Activated CD4-positive, alpha-beta T cell treated with anti-CD3 and anti-CD28 coated beads, Interleukin-2, amount 50 U/mL, for 4 hours (primary cell): ENCODE data around the gene DGCR6L.
"Not testable (repeated sequence)": the region's sequence is repeated elsewhere in the genome, so short reads cannot be mapped to it uniquely, and the experiment has no call there.

ENCODE experiments used
- DNase-seq, 2 experiments: peaks; one replicate each; pipeline ENCODE4 v3.0.0-alpha.2; 2020

Gene DGCR6L

DNA sequence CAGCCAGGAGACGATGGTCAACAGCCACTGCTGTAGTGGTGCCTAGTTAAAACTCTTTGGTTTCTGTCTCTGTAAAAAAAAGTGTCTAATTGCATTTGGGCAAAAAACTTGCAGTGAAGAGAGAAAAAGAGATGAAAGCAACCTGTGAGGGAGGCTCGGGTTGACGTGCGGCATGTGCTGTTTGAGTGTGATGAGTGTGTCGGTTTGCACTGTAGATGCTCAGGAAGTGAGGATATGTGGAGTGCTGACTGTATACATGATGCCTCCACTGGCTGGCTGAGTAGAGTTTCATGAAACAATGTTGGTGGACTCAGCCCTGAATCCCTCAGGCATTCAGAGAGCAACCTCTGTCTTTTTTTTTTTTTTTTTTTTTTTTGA, 4.3 kb upstream of the DGCR6L start:
- DNase-seq = no peak

DNA sequence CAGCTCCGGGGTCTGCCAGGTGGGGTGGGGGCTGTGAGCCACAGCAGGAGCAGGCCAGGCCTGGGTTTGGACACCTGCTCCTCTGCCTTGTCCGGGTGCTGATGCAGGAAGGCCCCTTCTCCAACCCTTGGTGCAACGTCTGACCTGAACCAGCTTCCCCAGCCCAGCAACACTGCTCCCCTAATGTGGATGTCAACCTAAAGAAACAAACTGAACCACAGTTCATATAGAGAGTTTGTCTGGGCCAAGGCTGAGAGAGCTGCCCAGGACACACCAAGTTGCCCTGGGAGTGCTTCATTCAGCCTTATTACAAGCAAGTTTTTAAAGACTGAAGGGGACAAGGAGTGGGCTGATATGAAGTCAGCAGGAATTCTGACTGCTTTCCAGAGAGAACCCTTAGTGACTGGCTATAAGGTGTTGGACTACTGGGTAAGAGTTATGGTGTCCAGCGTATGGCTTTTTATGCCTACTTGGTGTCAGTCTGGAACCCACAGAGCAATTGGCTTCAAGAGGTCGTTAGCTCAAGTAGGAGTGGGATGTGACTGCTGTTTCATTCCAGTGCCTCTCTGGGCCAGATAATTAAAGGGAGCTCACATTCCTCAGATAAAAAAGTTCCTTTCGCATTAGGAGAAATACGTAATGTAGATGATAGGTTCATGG, 1.8 kb upstream of the DGCR6L start:
- not testable (repeated sequence) for DNase-seq

DNA sequence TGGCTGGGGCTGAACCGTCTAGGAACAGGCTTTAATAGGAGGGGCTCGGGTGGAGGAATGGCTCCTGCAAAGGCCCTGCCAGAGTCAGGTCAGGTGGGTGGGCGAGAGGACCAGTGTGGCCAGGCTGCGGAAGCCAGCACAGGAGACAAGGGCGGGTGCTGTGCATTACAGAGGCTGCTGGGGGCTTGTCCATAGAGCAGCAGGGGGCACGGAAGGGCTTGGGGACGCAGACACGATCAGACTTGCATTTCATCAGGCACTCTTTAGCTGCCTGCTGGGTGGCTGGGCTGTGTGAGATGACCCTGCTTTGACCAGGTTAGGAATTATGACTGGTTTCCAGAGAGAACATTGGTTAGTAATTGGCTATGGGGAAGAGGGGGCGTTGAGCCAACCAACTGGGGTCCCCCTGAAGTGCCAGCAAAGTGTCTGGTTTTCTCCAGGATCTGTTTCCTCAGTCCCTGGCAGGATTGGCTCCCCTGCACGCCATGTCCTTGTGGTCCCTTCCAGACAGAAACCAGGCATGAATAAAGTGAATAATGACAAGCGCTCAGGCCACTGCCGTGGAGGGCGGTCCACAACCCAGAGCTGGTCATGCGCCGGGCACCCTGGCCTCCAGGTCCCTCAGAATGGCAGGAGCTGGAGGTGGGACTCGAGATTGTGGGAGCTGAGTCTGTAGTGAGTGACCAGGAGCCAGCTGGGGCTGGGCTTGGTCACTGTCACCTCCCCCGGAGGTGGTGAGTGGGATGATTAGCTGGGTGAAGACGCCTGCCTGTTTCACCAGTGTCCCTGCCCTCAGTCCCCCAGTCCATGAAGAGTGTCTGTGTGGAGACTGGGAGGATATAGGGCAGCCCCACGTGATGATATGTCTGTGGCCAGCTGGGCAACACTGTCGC, 1.0 kb upstream of the DGCR6L start:
- not testable (repeated sequence) for DNase-seq

DNA sequence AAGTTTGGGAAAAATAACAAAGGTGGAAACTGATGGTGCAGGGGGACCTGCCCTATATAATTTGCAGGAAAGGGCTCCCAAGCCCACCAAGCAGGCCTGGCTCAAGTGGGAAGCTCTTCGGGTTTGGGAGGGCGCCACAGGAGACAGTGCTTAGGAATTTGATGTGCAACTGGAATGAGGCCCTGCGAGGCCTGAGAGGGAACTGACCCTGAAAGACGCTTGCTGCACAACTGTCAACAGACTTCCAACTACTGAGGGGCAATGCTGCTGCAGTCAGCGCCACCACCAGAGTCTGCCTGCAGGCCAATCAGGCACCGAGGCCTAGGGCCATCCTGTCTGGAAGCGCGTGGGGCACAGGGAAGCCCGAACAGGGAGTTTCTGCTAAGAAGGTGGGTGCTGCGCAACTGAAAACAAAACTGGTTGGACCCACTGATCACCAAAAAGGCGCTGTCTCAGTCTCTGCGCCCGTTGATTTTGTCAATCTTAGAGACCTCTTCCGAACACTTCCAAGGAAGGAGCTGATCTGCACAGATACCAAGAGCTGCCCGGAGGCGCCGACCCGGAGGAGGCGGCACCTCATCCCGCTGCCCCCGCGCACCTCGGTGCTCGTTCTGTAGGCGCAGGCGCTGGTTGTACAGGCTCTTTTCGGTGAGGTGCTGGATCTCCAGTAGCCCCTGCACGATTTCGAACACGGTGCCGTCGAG, 667 bp downstream of the DGCR6L start:
- no peak for DNase-seq

DNA sequence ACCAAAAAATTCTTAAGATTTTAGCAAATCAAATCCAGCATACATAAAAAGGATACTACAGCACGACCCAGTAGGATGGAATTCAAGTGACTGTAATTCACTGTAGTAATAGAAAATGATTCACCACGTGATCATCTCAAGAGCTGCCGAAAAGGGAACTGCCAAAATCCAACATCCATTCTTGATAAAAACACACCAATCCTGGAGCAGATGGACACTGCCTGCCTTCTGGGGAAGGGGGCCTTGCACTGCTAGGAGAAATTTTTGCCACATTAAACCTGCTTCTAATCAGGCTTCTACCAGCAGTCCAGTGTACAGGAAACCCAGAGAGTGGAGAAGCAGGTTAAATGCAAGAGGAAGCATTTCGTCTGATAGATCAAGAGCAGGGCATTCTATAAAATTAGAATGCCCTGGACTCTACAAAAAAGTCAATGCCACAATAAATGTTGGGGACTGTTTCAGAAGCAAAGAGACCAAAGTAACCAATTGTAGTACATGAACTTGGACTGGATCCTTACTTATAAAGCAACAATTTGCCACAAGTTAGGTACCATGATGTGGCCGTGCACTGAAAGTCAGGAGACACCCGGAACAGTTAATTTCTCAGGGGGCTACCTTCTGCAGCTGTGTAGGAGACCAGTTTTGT, 1.7 kb downstream of the DGCR6L start:
- not testable (repeated sequence) for DNase-seq

DNA sequence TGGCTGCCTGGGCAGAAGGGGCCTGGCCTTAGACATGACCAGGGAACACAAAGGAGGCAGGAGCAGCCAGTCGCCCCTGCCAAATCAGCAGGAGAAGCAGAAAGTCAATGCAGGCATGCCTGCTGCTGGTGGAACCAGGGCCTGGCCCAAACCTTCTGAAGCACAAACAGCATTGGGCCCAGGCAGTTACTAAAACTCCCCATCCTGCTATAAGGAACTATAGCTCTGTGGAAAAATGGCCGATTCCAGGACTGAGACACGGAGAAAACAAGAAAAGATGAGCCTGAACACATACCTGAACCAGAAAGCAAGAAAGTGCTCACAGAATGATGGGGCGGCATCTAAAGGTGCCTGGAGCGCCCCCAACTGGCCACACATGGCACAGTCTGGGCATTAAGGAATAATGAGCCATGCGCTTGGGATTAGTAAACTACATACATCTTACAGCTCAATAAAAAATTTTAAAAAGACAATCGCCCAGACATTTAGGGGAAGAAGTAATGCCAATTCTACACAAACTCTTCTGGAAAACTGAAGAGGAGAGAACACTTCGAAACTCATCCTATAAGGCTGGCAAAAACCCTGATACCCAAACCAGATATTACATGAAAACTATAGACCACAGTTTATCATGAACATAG, 2.3 kb downstream of the DGCR6L start:
- DNase-seq = not testable (repeated sequence)

DNA sequence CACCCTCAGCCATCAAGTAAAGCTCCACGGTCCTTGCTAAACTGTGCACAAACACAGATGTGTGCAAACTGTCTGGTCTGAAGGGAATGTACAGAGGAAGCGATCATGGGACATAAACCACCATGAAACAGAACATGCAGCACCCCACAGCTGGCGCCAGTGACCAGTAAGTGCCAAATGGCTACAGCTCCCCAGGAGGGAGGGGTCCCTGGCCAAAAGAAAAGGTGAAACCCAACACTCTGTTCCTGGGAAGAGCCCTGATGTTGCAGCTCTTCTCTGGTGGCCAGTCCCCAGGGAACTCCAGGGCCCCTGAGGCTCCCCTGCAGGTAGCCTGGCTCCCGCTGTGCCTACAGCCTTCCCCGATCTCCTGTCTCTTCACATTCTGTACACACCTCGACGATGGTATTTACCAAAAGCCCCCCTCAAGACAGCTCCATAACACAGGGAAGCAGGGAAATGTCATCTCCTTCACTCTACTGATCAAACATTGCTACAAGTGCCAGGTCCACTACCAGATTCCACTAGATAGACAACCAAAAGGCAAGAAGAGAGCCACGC, 2.9 kb downstream of the DGCR6L start:
- DNase-seq = no peak

DNA sequence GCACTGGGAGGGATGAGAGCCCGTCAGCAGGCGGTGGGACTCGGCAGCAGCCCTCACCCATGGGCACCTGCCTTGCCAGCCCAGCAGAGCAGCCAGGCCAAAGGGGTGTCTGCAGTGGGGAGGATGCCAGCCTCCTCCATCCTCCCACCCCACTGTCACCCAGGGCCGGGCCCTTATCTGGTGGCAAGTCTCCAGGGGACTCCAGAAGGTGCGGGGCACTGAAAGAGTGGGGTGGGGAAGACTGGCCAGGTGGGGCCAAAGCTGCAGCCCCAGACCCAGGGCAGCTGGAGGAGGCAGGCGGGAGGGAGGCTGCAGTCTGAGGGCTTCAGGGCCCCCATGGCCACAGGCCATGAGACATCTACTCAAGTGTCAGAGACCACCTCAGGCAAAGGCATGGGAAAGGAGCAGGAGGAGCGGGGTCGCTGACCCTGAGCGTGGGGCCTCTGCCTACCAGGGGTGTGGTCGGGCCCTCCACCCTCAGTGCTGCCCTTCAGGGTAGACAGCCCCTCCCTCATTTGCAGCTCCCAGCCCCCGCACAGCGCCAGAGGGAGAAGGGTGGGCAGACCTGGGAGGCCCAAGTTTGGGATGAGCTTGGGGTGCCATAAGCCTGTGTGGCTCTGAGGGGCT, 3.5 kb downstream of the DGCR6L start:
- DNase-seq = no peak

DNA sequence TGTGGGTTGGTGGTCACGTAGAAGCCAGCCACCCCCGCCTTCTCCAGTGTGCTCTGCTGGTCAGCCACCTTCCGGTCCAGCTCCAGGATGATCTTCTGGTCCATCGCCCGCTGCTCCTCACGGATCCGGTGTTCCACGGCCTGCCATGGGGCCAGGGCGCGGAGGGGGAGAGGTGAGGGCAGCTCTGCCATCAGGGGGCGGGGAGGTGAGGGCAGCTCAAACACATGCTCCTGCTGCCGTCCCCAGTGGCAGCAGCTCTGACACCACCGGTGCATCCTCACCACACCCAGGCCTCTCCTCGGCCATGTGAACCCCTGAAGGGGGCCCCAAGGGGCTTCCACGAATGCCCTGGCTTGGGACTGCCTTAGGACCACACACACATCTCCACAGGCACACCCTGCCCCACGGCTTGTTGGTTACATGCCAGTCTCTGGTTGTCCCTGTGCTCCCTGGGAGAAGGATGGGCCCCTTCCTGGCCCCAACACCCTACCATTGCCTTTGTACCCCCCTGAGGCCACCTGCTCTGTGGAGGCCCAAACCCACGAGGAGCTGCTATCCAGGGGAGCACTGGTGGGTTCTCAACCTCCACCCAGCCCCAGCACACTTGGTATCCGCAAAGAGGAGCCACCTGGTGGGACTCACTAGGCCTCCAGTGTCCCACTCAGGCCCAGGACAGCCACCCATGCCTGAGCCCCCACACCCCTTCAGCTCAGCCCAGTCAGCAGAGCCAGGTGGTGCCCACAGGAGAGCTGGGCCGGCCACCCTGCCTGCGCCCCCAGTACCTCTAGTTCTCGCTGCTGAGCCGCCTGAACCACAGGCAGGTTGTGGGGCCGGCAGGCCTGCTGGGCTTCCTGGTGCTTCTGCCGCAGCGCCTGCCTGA, 4.3 kb downstream of the DGCR6L start:
- no peak for DNase-seq

DNA sequence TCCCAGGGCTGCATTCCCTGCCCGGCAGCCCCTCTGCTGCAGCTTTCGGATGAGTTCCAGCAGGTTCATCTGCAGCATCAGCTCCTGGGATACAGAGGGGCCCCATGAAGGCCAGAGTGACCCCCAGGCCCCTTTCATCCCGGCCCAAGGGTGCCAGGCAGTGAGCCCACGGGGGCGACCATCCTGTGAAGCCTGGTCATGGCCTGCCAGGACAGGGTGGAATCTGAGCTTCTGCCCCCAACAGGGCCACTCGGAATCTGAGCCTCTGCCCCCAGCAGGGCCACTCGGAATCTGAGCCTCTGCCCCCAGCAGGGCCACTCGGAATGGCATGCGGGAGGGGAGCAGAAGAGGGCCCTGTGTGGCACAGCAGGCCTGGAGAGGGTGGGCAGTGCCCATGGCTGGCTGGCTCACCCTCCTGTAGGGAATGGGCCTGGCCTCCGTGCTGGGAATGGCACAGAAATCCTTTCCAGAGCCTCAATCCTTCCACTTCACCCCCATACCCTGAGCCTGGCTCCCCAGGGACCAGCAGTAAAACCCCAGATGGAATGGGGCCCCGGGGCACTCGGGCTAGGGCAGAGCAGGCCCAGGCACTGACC, 5.0 kb downstream of the DGCR6L start:
- DNase-seq = not testable (repeated sequence)

DNA sequence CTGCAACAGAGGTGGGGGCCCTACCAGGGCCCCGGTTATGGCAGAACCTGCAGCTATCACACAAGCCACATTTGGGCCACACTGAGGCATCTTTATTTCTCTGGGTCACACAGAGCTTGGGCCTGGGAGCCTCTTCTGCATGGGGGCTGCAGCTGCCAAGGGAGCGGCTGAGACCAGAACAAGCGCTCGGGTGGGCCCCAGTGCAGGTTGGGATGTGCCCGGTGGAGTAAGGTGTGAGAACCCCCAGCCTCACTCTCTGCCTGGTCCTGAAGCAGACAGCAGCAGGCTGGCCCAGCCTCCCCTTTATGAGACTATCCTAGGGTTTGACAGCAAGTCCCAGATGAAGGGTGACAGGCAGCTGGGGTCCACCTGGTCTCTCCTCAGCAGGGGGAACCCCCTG, 5.7 kb downstream of the DGCR6L start:
- not testable (repeated sequence) for DNase-seq

DNA sequence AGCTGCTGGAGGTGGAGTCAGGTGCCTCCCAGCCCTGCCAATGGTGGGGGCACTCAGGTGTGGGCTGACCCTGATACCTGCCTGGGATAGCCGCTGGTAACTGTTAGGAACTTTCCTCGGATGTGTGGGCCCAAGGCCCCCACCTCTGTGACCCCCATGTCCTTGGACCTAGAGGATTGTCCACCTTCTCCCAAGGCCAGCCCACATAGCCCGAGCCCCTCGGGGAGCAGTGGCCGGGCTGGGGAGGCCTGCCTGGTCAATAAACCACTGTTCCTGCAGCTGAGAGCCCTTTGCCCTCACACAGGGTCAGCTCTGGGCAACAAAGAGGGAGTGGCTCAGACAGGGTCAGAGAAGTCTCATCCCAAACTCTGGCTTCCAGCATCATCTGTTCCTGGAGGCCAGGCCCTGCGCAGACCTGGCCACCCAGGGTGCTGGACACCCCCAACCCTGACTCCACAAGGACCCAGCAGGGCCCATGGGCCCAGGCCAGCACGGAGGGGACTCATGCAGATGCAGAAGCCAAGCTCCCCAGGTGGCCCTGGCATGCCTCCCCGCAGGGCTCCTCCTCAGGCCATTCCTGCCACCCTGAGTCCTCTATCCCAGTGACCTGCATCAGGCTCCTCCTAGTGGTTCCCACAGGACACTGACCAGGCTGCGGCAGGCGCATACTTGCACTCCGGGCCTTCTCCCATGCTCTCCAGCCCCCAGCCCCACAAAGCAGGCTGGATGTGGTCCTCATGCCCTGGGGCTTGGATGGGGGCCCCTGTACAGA, 6.4 kb downstream of the DGCR6L start:
- not testable (repeated sequence) for DNase-seq

DNA sequence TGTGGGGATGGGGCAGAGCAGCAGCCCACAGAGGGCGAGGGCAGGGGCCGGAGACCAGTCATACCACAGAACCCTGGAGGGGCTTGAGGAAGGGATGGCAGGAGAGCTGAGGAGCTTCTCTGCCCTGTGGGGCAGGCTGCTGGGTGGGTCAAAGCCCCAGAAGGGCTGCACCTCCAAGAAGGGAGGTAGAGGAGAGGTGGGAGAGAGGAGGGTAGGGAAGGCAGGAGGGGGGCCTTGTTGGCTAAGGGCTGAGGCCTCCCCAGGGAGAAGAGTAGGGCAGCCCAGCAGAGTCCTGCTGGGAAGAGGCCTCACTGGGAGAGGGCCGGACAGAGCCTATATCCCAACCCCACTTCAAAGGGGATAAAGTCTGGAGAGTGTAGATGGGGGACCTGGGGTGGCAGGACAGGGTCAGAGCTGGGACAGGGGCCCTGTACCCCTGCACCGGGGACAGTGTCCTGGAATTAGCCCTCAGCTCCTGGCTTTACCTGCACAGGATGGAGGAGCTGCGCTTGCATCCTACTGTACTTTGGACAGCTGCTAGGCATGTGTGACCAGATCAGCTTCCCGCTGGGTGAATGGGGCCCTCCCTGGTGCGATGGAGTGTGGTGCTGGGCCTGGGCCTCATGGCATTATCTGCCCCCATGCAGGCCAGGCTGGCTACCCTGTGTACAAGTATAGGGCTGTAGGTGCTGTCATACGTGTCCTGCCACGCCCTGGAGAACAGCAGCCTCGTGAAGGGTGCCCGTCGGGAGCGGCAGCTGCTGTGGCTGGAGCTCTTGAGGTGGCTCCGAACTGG, 7.3 kb downstream of the DGCR6L start:
- no peak for DNase-seq

DNA sequence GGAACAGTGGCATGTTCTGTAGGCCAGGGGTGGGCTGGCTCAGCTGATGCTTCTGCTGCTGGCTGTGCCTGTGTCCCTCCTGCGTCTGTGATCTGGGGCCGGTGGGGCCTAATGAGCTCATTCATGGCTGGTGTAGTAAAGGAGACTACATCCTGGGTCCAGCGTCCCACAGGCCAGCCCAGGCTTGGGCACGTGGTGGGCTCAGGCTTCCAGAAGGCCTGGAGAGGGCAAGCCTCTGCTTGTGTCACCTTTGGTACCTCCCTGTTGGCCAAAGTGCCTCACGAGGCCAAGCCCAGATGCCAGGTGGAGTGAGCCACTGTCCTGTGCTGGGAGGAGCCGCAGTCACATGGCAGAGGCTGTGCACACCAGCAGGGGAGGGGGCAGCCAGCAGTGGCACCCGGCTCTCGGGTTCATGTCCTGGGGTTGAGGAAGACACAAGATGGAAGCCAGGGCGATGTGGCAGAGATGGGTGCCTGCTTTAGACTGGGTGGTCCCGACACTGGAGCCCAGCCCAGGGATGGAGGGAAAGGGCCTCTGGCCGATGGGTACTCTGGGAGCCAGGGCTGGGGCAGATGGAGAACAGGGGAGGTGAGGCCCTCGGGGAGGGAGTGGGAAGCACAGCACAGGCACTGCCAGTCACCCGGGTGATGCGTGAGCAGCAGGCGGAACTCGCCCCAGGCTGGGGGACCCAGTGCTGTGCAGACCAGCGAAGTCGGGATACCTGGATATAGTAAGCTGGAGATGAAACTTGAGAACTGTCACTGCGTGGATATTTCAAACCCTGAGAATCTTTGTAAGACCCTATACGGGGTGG, 8.4 kb downstream of the DGCR6L start:
- DNase-seq = not testable (repeated sequence)

DNA sequence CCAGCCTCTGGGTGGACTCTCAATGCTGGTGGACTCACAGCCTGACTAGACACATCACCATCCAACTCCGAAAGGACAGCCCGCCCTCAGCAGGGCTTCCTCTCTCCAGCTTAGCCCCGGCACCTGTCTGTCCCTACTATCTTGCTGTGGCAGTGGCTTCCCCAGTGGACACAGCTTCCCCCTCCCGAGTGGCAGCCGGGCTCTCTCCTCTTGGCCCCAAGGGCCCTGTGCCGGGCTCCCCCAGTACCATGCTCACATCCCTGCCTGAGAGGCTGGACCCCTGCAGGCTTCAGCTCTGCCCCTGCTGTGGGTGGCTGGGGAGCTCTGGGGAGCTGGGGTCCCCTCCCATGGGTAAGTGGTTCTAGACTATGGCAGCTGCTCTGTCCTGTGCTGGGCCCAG, 9.1 kb downstream of the DGCR6L start:
- not testable (repeated sequence) for DNase-seq

DNA sequence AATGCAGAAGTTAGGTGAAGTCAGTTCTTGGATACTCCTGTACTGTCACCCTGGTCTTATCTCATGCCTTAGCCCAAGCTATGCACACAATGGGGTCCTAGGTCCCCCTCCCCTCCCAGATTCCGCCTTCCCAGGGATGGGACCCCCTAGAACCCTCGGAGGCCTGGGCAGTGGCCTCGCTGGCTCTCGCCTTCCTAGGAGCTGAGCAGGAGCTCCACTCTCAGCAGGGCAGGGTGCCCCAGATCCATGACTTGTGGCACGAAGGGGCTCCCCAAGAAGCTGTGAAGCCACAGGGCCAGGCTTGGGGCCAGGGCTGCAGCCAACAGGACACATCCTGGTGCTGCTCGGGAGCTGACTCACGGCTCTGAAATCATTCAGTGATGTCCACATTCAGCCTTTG, 9.7 kb downstream of the DGCR6L start:
- DNase-seq = not testable (repeated sequence)

DNA sequence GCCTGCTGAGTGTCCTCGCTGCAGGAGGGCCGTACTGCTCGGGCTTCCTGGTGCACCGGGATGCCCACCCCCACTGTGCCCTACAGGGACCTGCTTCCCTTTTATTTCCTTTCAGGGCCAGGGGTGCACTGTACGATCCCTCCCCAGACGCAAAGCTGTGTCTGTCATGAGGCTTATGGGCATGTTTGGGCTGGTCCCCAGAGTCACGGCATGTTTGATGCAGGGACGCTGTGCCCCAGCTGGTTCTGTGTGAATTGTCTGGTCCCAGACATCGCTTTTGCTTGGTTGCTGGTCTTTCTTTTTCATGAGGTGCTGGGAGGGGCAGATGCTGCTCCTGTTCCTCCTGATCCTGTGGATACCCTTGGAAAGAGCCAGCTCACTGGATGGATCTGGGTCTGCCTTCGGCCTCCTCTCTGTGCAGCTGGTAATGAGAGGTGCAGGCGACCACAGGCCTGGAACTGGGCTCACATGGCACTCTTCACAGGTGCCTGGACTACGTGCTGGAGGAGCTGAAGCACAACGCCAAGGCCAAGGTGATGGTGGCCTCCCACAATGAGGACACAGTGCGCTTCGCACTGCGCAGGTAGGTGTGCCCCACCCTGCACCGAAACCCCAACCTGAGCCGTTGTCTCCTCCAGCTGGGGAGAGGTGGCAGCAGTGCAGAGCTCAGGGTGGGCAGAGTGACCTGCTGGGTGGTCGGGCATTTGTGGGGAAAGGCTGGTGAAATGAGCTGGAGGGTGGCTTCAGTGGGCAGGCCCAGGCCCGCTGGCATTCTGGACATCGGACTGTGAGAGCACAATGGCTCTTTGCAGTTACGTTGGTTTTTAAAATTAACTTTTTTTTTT, 10.8 kb downstream of the DGCR6L start:
- DNase-seq = not testable (repeated sequence)
